GM12864 (cell line): ENCODE measurements around the gene GLDC.
A peak's percentile ranks its signal among the peaks of the same experiment; 100 is the strongest.
"Not testable (repeated sequence)": the region's sequence is repeated elsewhere in the genome, so short reads cannot be mapped to it uniquely, and the experiment has no call there.

ENCODE experiments used
- DNase-seq: peaks from one replicate; pipeline ENCODE4 v3.0.0-alpha.2; 2011; ENCODE audit warnings: low read depth
- H3K4me3 ChIP-seq: 2 replicates; pipeline ENCODE4 v1.5.1; 2011; ENCODE audit warnings: mild to moderate bottlenecking, low read depth, low read length, control low read depth
- TF ChIP-seq, protein P1 (sequence below): IDR thresholded peaks from 2 replicates; pipeline ENCODE4 v1.5.1; 2011; ENCODE audit warnings: low read depth, mild to moderate bottlenecking, moderate library complexity, low read length, control low read depth, inconsistent platforms; ENCODE audit errors: missing control alignments

Gene GLDC

GRCh38 chr9:6665628-6666027 is 20.1 kb upstream of the GLDC start:
- no peak for DNase-seq
- H3K4me3 ChIP-seq, result no peak overlapping the region
- TF ChIP-seq, protein P1, sequence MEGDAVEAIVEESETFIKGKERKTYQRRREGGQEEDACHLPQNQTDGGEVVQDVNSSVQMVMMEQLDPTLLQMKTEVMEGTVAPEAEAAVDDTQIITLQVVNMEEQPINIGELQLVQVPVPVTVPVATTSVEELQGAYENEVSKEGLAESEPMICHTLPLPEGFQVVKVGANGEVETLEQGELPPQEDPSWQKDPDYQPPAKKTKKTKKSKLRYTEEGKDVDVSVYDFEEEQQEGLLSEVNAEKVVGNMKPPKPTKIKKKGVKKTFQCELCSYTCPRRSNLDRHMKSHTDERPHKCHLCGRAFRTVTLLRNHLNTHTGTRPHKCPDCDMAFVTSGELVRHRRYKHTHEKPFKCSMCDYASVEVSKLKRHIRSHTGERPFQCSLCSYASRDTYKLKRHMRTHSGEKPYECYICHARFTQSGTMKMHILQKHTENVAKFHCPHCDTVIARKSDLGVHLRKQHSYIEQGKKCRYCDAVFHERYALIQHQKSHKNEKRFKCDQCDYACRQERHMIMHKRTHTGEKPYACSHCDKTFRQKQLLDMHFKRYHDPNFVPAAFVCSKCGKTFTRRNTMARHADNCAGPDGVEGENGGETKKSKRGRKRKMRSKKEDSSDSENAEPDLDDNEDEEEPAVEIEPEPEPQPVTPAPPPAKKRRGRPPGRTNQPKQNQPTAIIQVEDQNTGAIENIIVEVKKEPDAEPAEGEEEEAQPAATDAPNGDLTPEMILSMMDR, result no peak

- no peak overlapping the region for H3K4me3 ChIP-seq
- DNase-seq, result no peak
- TF ChIP-seq, protein P1, result no peak
These were observed 18.7 kb upstream of the GLDC start for GRCh38 chr9:6664204-6664680.

DNA sequence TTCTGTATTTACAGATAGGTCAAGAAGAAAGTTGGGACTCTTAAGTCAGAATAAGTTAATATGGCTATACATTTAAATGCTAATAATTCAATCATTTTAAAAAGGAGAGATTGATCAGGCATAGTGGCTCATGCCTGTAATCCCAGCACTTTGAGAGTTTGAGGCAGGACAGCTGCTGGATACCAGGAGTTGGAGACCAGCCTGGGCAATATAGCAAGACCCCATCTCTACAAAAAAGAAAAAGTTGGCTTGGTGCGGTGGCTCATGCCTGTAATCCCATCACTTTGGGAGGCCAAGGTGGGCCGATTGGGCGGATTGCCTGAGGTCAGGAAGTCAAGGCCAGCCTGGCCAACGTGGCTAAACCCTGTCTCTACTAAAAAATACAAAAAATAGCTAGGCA is 15.0 kb upstream of the GLDC start:
- H3K4me3 ChIP-seq, result no peak overlapping the region
- DNase-seq, result no peak
- TF ChIP-seq, protein P1, result no peak

DNA sequence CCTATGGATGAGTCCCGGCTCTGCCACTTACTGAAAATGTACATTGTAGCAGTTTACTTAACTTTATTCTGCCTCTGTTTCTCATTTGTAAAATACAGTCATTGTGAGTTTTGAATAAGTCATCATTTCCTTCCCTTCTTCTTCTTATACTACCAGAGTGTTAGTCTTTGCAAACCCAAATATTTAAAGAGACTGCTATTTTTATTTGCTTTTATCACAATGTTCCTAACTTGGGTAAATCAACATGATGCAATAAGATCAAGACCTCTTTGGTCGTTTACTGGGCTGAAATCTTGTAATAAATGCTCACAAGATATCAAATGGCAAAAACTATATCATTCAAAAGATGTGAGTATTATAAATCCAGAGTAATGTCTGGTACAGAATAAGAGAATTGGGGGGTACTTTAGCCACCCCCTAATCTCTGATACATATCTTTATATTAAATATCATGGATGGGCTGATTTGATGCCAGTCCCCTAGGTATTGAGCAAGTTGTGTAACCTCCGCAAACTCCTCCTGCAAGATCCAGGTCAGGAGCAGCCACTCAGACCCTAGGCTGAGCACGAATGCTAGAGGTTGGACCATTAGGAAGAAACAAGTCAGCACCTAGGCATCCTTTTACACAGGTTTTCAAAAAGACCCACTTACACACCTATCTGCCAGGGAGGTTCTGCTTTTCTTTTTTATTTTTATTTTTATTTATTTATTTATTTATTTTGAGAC is 13.3 kb upstream of the GLDC start:
- no peak overlapping the region for H3K4me3 ChIP-seq
- no peak for DNase-seq

GRCh38 chr9:6656614-6657300 is 11.2 kb upstream of the GLDC start:
- TF ChIP-seq, protein P1, result no peak
- H3K4me3 ChIP-seq, result no peak overlapping the region

More for the DNA sequence above, 13.3 kb upstream of the GLDC start:
- TF ChIP-seq, protein P1, result no peak

DNA sequence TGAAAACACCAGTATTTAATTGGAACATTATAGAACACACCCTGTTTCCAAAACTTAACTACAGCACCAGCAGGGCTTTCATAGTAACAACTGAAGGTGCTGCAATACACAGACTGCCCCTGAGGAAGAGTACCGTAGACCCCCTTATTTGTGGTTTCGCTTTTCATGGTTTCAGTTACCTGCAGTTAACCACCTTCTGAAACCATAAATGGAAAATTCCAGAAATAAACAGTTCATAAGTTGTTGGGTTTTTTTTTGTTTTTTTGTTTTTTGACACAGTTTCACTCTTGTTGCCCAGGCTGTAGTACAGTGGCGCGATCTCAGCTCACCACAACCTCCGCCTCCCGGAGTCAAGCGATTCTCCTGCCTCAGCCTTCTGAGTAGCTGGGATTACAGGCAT is 9.5 kb upstream of the GLDC start:
- TF ChIP-seq, protein P1, result no peak
- DNase-seq, result peak; percentile 84
- H3K4me3 ChIP-seq, result no peak overlapping the region

More at GRCh38 chr9:6656614-6657300, 11.2 kb upstream of the GLDC start:
- no peak for DNase-seq

GRCh38 chr9:6646293-6646636 is 736 bp upstream of the GLDC start:
- DNase-seq, result peak; percentile 58
- TF ChIP-seq, protein P1, result no peak
- H3K4me3 ChIP-seq, result peak overlapping the region; percentile 96

DNA sequence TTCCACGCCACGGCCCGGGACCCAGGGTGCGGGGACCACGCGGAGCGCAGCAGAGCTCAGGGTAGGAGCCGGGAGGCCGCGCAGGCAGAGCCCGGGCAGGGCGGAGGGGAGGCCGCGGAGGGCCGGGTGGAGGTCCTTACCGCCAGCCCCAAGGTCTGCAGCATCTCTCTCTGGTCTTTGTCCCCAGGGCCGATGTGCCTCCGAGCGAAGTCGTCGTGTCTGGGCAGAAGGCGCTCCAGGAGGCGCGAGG is 499 bp downstream of the GLDC start:
- not testable (repeated sequence) for DNase-seq
- H3K4me3 ChIP-seq, result peak overlapping the region; percentile 96
